OCI-LY1 (cell line): ENCODE data around the gene LPAR5.

Experiments used
- EZH2 ChIP-seq: fragments of 200-600 bp; sonication (generic), shearing (Covaris generic); IDR thresholded peaks from 2 replicates; pipeline ENCODE4 v1.8.0; 2017; ENCODE audit warnings: borderline replicate concordance, mixed run types, mild to moderate bottlenecking, antibody characterized with exemption, low read length, moderate library complexity, mixed read lengths
- TF ChIP-seq, protein P1 (sequence below): fragments of 200-600 bp; sonication (generic), shearing (Covaris generic); IDR thresholded peaks from 2 replicates; pipeline ENCODE4 v1.5.1; 2017; ENCODE audit warnings: mild to moderate bottlenecking, antibody characterized with exemption, low read length, moderate library complexity, mixed read lengths

- TF ChIP-seq, protein P1, sequence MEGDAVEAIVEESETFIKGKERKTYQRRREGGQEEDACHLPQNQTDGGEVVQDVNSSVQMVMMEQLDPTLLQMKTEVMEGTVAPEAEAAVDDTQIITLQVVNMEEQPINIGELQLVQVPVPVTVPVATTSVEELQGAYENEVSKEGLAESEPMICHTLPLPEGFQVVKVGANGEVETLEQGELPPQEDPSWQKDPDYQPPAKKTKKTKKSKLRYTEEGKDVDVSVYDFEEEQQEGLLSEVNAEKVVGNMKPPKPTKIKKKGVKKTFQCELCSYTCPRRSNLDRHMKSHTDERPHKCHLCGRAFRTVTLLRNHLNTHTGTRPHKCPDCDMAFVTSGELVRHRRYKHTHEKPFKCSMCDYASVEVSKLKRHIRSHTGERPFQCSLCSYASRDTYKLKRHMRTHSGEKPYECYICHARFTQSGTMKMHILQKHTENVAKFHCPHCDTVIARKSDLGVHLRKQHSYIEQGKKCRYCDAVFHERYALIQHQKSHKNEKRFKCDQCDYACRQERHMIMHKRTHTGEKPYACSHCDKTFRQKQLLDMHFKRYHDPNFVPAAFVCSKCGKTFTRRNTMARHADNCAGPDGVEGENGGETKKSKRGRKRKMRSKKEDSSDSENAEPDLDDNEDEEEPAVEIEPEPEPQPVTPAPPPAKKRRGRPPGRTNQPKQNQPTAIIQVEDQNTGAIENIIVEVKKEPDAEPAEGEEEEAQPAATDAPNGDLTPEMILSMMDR = no peak
- no peak for TF ChIP-seq EZH2
Observed at GRCh38 chr12:6574576-6575295, 61.0 kb downstream of the LPAR5 start.
